ENCODE data around the gene ACSL4.
"Not testable (repeated sequence)": the region's sequence is repeated elsewhere in the genome, so short reads cannot be mapped to it uniquely, and the experiment has no call there.

Gene ACSL4

DNA sequence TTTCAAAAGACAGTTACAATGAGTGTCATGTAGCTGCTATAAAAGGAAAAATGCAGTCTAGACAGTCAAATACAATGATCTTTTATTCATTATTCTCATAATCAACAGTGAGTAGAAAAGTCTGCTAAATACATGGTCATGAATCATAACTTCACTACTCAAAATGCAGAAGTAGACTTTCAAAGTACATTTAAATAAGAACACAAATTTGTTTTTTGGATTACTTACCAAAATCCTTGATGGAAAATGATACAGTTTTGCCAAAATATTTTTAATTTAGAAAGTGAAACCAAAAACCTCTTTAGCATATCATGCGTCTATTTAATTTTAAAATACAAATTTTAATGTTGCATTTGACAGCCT, 4.9 kb downstream of the ACSL4 start:
- Histone ChIP-seq H3K9me3 (ENCODE audit: insufficient read depth, low read depth, low read length) (no peaks in the 10 kb centered on the region), H3K27me3 (ENCODE audit: insufficient read depth, low read length, poor library complexity, severe bottlenecking) (no peaks in the 10 kb centered on the region), H4K20me1 (ENCODE audit: insufficient read depth, low read length, poor library complexity, severe bottlenecking) (peaks cover 46% of the 10 kb centered on the region), H3K9ac (ENCODE audit: low read depth, low read length, poor library complexity, severe bottlenecking) (peak overlapping the region; percentile 57), H3K36me3 (ENCODE audit: insufficient read depth, low read length) (no peaks in the 10 kb centered on the region), H3K4me2 (ENCODE audit: low read depth, low read length, poor library complexity, severe bottlenecking) (peak overlapping the region; percentile 78), H3K9me2 (replicated peaks; ENCODE audit: low read depth, low read length) (no peaks in the 10 kb centered on the region), H3K4me3 (ENCODE audit: low read length, poor library complexity, severe bottlenecking) (peak overlapping the region; percentile 59), H3K79me2 (ENCODE audit: insufficient read depth, low read length) (peaks cover 92% of the 10 kb centered on the region), H3K4me1 (ENCODE audit: insufficient read depth, low read length, poor library complexity, severe bottlenecking) (peaks cover 14% of the 10 kb centered on the region), H3F3A (ENCODE audit: low read depth) (no peaks in the 10 kb centered on the region), H2AFZ (ENCODE audit: low read length) (no peak overlapping the region)
- TF ChIP-seq EZH2phosphoT487 (IDR thresholded peaks at IDR 0.05; ENCODE audit: borderline replicate concordance) (no peak), CTCF (conservative IDR thresholded peaks at IDR 0.05; ENCODE audit: low read length) (no peak)

GRCh38 chrX:109724971-109725370, 8.1 kb downstream of the ACSL4 start:
- Histone ChIP-seq H3K79me2 (ENCODE audit: insufficient read depth, low read length) (peaks cover 89% of the 10 kb centered on the region), H3K4me1 (ENCODE audit: insufficient read depth, low read length, poor library complexity, severe bottlenecking) (peaks cover 14% of the 10 kb centered on the region), H4K20me1 (ENCODE audit: insufficient read depth, low read length, poor library complexity, severe bottlenecking) (peaks cover 43% of the 10 kb centered on the region)
- not testable (repeated sequence) for H3K9me3 ChIP-seq (ENCODE audit: insufficient read depth, low read depth, low read length); H3K4me3 ChIP-seq (ENCODE audit: low read length, poor library complexity, severe bottlenecking); H3K36me3 ChIP-seq (ENCODE audit: insufficient read depth, low read length); H3K9ac ChIP-seq (ENCODE audit: low read depth, low read length, poor library complexity, severe bottlenecking); H3K27me3 ChIP-seq (ENCODE audit: insufficient read depth, low read length, poor library complexity, severe bottlenecking); H2AFZ ChIP-seq (ENCODE audit: low read length); H3K9me2 ChIP-seq (replicated peaks; ENCODE audit: low read depth, low read length); H3K4me2 ChIP-seq (ENCODE audit: low read depth, low read length, poor library complexity, severe bottlenecking); H3F3A ChIP-seq (ENCODE audit: low read depth)

DNA sequence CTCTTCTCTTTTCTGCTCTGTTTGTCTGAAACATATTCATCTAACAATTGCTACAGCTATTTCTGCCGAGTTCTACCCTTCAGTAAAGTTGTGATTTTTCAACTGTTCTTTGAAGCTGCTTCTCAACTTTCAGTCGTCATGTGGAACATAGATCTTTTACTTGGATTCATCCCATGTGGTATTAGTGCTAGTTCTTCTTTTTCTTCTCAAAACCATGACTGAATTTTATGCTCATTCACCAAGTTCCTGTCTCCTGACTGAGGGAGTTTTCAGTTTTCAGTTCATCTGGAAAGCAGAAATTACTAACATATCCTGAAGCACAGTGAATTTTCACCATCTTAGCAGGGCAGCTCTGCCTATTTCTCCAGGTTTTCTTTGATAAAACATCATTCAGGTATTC, 12.1 kb downstream of the ACSL4 start:
- no peaks in the 10 kb centered on the region for H3K36me3 ChIP-seq (ENCODE audit: insufficient read depth, low read length)
- no peaks in the 10 kb centered on the region for H3K4me1 ChIP-seq (ENCODE audit: insufficient read depth, low read length, poor library complexity, severe bottlenecking)
- H3K9me3 ChIP-seq (ENCODE audit: insufficient read depth, low read depth, low read length) = no peaks in the 10 kb centered on the region
- no peak overlapping the region for H3K4me2 ChIP-seq (ENCODE audit: low read depth, low read length, poor library complexity, severe bottlenecking)
- no peak overlapping the region for H2AFZ ChIP-seq (ENCODE audit: low read length)
- TF ChIP-seq CTCF (conservative IDR thresholded peaks at IDR 0.05; ENCODE audit: low read length) (no peak), EZH2phosphoT487 (IDR thresholded peaks at IDR 0.05; ENCODE audit: borderline replicate concordance) (no peak)
- no peak overlapping the region for H3K9ac ChIP-seq (ENCODE audit: low read depth, low read length, poor library complexity, severe bottlenecking)
- no peak overlapping the region for H3K4me3 ChIP-seq (ENCODE audit: low read length, poor library complexity, severe bottlenecking)
- H4K20me1 ChIP-seq (ENCODE audit: insufficient read depth, low read length, poor library complexity, severe bottlenecking) = peaks cover 19% of the 10 kb centered on the region
- peaks cover 88% of the 10 kb centered on the region for H3K79me2 ChIP-seq (ENCODE audit: insufficient read depth, low read length)
- no peaks in the 10 kb centered on the region for H3K27me3 ChIP-seq (ENCODE audit: insufficient read depth, low read length, poor library complexity, severe bottlenecking)
- no peaks in the 10 kb centered on the region for H3K9me2 ChIP-seq (replicated peaks; ENCODE audit: low read depth, low read length)
- H3F3A ChIP-seq (ENCODE audit: low read depth) = no peaks in the 10 kb centered on the region

GRCh38 chrX:109719264-109719663, 13.8 kb downstream of the ACSL4 start:
- H3K4me2 ChIP-seq (ENCODE audit: low read depth, low read length, poor library complexity, severe bottlenecking) = no peak overlapping the region
- H3K36me3 ChIP-seq (ENCODE audit: insufficient read depth, low read length) = no peaks in the 10 kb centered on the region
- H3K4me3 ChIP-seq (ENCODE audit: low read length, poor library complexity, severe bottlenecking) = no peak overlapping the region
- peaks cover 84% of the 10 kb centered on the region for H3K79me2 ChIP-seq (ENCODE audit: insufficient read depth, low read length)
- H3K4me1 ChIP-seq (ENCODE audit: insufficient read depth, low read length, poor library complexity, severe bottlenecking) = no peaks in the 10 kb centered on the region
- TF ChIP-seq EZH2phosphoT487 (IDR thresholded peaks at IDR 0.05; ENCODE audit: borderline replicate concordance) (no peak), CTCF (conservative IDR thresholded peaks at IDR 0.05; ENCODE audit: low read length) (peak; percentile 13; the same call in 1 of the 2 replicates)
- H3F3A ChIP-seq (ENCODE audit: low read depth) = no peaks in the 10 kb centered on the region
- no peaks in the 10 kb centered on the region for H3K27me3 ChIP-seq (ENCODE audit: insufficient read depth, low read length, poor library complexity, severe bottlenecking)
- no peaks in the 10 kb centered on the region for H3K9me3 ChIP-seq (ENCODE audit: insufficient read depth, low read depth, low read length)
- no peak overlapping the region for H3K9ac ChIP-seq (ENCODE audit: low read depth, low read length, poor library complexity, severe bottlenecking)
- no peaks in the 10 kb centered on the region for H3K9me2 ChIP-seq (replicated peaks; ENCODE audit: low read depth, low read length)
- peaks cover 25% of the 10 kb centered on the region for H4K20me1 ChIP-seq (ENCODE audit: insufficient read depth, low read length, poor library complexity, severe bottlenecking)
- no peak overlapping the region for H2AFZ ChIP-seq (ENCODE audit: low read length)

All from Loucy (cell line).